Lower leg skin (tissue), 4 donors: ENCODE measurements around the gene C1QTNF9B. TPM values are rescaled to one million over a fixed set of nuclear protein-coding genes. Genes with fewer than 3 reads are reported as not detected.
"Not testable (repeated sequence)": the region's sequence is repeated elsewhere in the genome, so short reads cannot be mapped to it uniquely, and the experiment has no call there.

ENCODE experiments used
- DNase-seq, 2 donors: peaks; one replicate each; pipeline ENCODE4 v3.0.0-alpha.2; 2019; ENCODE audit warnings: low spot score in 2 of 2
- H3K4me3 ChIP-seq: fragments of 200-600 bp; sonication (generic); 2 replicates; pipeline ENCODE4 v1.5.1; 2017; ENCODE audit warnings: mild to moderate bottlenecking, low read depth; ENCODE audit not compliant: poor library complexity, severe bottlenecking
- CTCF ChIP-seq, 3 donors: fragments of 450-650 bp; IDR thresholded peaks; one replicate each; pipeline ENCODE4 v1.5.1; 2016; ENCODE audit warnings: antibody characterized with exemption in 3 of 3, mild to moderate bottlenecking in 3 of 3, moderate library complexity in 2 of 3
- POLR2A ChIP-seq, 2 donors: fragments of 450-650 bp; IDR thresholded peaks; one replicate each; pipeline ENCODE4 v1.6.1; 2016 to 2017; ENCODE audit warnings: antibody characterized with exemption in 2 of 2, mild to moderate bottlenecking in 1 of 2, moderate library complexity in 1 of 2
- WGBS, 2 donors: methylation state at CpG; one replicate each; pipeline ENCODE4 v1.1.5; 2018; 5-methylcytosine and 5-hydroxymethylcytosine counted together
- intact Hi-C: fragments of 100-400 bp; cut with DNase I; formaldehyde crosslinking; loops from one replicate; pipeline ENCODE4 v1.15.0; 2023; ENCODE audit warnings: low total_unique reads
- total RNA-seq, 4 donors: library from RNA; depleted of rRNA; stranded (reverse); fragments of >200 nt; gene quantifications; one replicate each; pipeline ENCODE4 v1.1.0, GENCODE V29; 2016

Gene C1QTNF9B
- total RNA-seq = not detected

GRCh38 chr13:23897452-23897919, at the start of gene C1QTNF9B:
TSS of gene C1QTNF9B (minus strand) at chr13:23897502.
- intact Hi-C loops, H3K4me3 ChIP-seq, DNase-seq: not testable (repeated sequence)
- 79 to 86% methylated on average over 3 of the region's 3 CpGs for WGBS, 2 donors

- no peak overlapping the region for H3K4me3 ChIP-seq
- intact Hi-C loops = no loop called here
- DNase-seq = no peak
- WGBS, 2 donors = 84 to 91% methylated on average over 7 to 8 of the region's 8 CpGs
- no peak for TF ChIP-seq POLR2A (IDR thresholded peaks at IDR 0.05)
- no peak for TF ChIP-seq CTCF (IDR thresholded peaks at IDR 0.05)
These were observed 49.6 kb upstream of the C1QTNF9B start for GRCh38 chr13:23946900-23947299.

- WGBS, 2 donors = 79 to 85% methylated on average over 19 of the region's 19 CpGs
- intact Hi-C loops = no loop called here
- no peak for DNase-seq
- H3K4me3 ChIP-seq = no peak overlapping the region
- TF ChIP-seq POLR2A (IDR thresholded peaks at IDR 0.05) (no peak), CTCF (IDR thresholded peaks at IDR 0.05) (no peak)
These were observed 48.8 kb upstream of the C1QTNF9B start for GRCh38 chr13:23946067-23946466.

GRCh38 chr13:23945612-23946011, 48.3 kb upstream of the C1QTNF9B start:
- DNase-seq = no peak
- 69 to 73% methylated on average over 26 to 28 of the region's 28 CpGs for WGBS, 2 donors
- H3K4me3 ChIP-seq = no peak overlapping the region
- intact Hi-C loops = no loop called here
- TF ChIP-seq CTCF (IDR thresholded peaks at IDR 0.05) (no peak), POLR2A (IDR thresholded peaks at IDR 0.05) (no peak)

- intact Hi-C loops = no loop called here
- 49 to 56% methylated on average over 3 of the region's 3 CpGs for WGBS, 2 donors
- TF ChIP-seq POLR2A (IDR thresholded peaks at IDR 0.05) (no peak), CTCF (IDR thresholded peaks at IDR 0.05) (no peak)
- H3K4me3 ChIP-seq = no peak overlapping the region
- DNase-seq = no peak
These were observed 43.9 kb upstream of the C1QTNF9B start for GRCh38 chr13:23941211-23941610.

GRCh38 chr13:23939666-23940065, 42.4 kb upstream of the C1QTNF9B start:
- H3K4me3 ChIP-seq, intact Hi-C loops, DNase-seq: not testable (repeated sequence)
- 45 to 48% methylated on average over 3 of the region's 3 CpGs for whole genome bisulfite sequencing, 2 donors

- TF ChIP-seq CTCF (IDR thresholded peaks at IDR 0.05) (no peak), POLR2A (IDR thresholded peaks at IDR 0.05) (no peak)
- no peak for DNase-seq
- no peak overlapping the region for H3K4me3 ChIP-seq
- intact Hi-C loops = no loop called here
- 60 to 77% methylated on average over 2 of the region's 2 CpGs for WGBS, 2 donors
These were observed 37.2 kb upstream of the C1QTNF9B start for GRCh38 chr13:23934520-23934919.
